HAP-1 (cell line): ENCODE results near the gene APBA3.

ENCODE experiments used
- DNase-seq, 2 experiments: peaks; one replicate each; pipeline ENCODE4 v3.0.0-alpha.2; 2016 to 2020; ENCODE audit warnings: low spot score in 2 of 2
- H3K27me3 ChIP-seq: fragments of 250-450 bp; sonication (Bioruptor Pico); 2 replicates; pipeline ENCODE4 v1.5.1; 2020; ENCODE audit warnings: low read depth, mild to moderate bottlenecking, moderate library complexity
- H3K36me3 ChIP-seq: fragments of 250-450 bp; sonication (Bioruptor Pico); replicated peaks from 2 replicates; pipeline ENCODE4 v1.5.1; 2020; ENCODE audit warnings: mild to moderate bottlenecking
- H3K4me1 ChIP-seq: fragments of 250-450 bp; sonication (Bioruptor Pico); 2 replicates; pipeline ENCODE4 v1.5.1; 2020; ENCODE audit warnings: mild to moderate bottlenecking
- H3K4me3 ChIP-seq: fragments of 250-450 bp; sonication (Bioruptor Pico); 2 replicates; pipeline ENCODE4 v1.5.1; 2020; ENCODE audit warnings: mild to moderate bottlenecking, moderate library complexity
- H3K9me3 ChIP-seq: fragments of 250-450 bp; sonication (Bioruptor Pico); 2 replicates; pipeline ENCODE4 v1.5.1; 2020; ENCODE audit warnings: mild to moderate bottlenecking, moderate library complexity
- in situ Hi-C: fragments of 300-500 bp; cut with MboI; formaldehyde crosslinking; loops from 3 replicates; pipeline ENCODE4 v1.14.3; 2020; ENCODE audit warnings: low sequenced_read_pairs, inconsistent platforms, mixed read lengths

APBA3 gene

GRCh38 chr19:3761382-3762129 is at the start of gene APBA3:
APBA3 (minus strand) TSS chr19:3761692; CDS start chr19:3760264, 1,428 bp downstream.
- peak; percentile 86 to 96 for DNase-seq

GRCh38 chr19:3810708-3811355 is 49.3 kb upstream of the APBA3 start:
- no peaks in the 10 kb centered on the region for H3K27me3 ChIP-seq
- no peaks in the 10 kb centered on the region for H3K4me1 ChIP-seq
- H3K9me3 ChIP-seq = no peaks in the 10 kb centered on the region
- DNase-seq = no peak
- no peaks in the 10 kb centered on the region for H3K36me3 ChIP-seq
- in situ Hi-C loops = no loop called here
- no peak overlapping the region for H3K4me3 ChIP-seq

More at GRCh38 chr19:3761382-3762129, at the start of gene APBA3:
- in situ Hi-C loops = no loop called here
- H3K4me1 ChIP-seq = peaks cover 8% of the 10 kb centered on the region
- H3K9me3 ChIP-seq = no peaks in the 10 kb centered on the region
- H3K27me3 ChIP-seq = no peaks in the 10 kb centered on the region
- H3K4me3 ChIP-seq = peak within 1 kb of the TSS; percentile 98
- peaks cover 18% of the 10 kb centered on the region for H3K36me3 ChIP-seq

- H3K36me3 ChIP-seq = no peaks in the 10 kb centered on the region
- no peak overlapping the region for H3K4me3 ChIP-seq
- DNase-seq = no peak
- no peaks in the 10 kb centered on the region for H3K27me3 ChIP-seq
- no peaks in the 10 kb centered on the region for H3K4me1 ChIP-seq
- in situ Hi-C loops = no loop called here
- no peaks in the 10 kb centered on the region for H3K9me3 ChIP-seq
Measured at GRCh38 chr19:3809881-3810707, 48.6 kb upstream of the APBA3 start.

GRCh38 chr19:3808420-3809143 is 47.1 kb upstream of the APBA3 start:
- DNase-seq = no peak
- in situ Hi-C loops = no loop called here
- no peaks in the 10 kb centered on the region for H3K27me3 ChIP-seq

GRCh38 chr19:3807574-3808354 is 46.3 kb upstream of the APBA3 start:
- DNase-seq = no peak
- Histone ChIP-seq H3K4me3 (no peak overlapping the region), H3K36me3 (no peaks in the 10 kb centered on the region), H3K4me1 (no peaks in the 10 kb centered on the region), H3K27me3 (no peaks in the 10 kb centered on the region), H3K9me3 (no peaks in the 10 kb centered on the region)
- in situ Hi-C loops = no loop called here

More at GRCh38 chr19:3808420-3809143, 47.1 kb upstream of the APBA3 start:
- Histone ChIP-seq H3K9me3 (no peaks in the 10 kb centered on the region), H3K36me3 (no peaks in the 10 kb centered on the region), H3K4me1 (no peaks in the 10 kb centered on the region), H3K4me3 (no peak overlapping the region)

- H3K27me3 ChIP-seq = peaks cover under 1% of the 10 kb centered on the region; the same call in 1 of the 2 replicates
- H3K9me3 ChIP-seq = no peaks in the 10 kb centered on the region
- no peak for DNase-seq
- no peaks in the 10 kb centered on the region for H3K4me1 ChIP-seq
- in situ Hi-C loops = no loop called here
- no peak overlapping the region for H3K4me3 ChIP-seq
- H3K36me3 ChIP-seq = no peaks in the 10 kb centered on the region
Measured at GRCh38 chr19:3807131-3807480, 45.6 kb upstream of the APBA3 start.

GRCh38 chr19:3805859-3806258 is 44.4 kb upstream of the APBA3 start:
- no peaks in the 10 kb centered on the region for H3K4me1 ChIP-seq
- H3K9me3 ChIP-seq = no peaks in the 10 kb centered on the region
- DNase-seq = no peak
- in situ Hi-C loops = no loop called here
- no peak overlapping the region for H3K4me3 ChIP-seq
- H3K27me3 ChIP-seq = peaks cover 11% of the 10 kb centered on the region
- H3K36me3 ChIP-seq = no peaks in the 10 kb centered on the region

GRCh38 chr19:3804429-3804828 is 42.9 kb upstream of the APBA3 start:
- Histone ChIP-seq H3K27me3 (peaks cover 19% of the 10 kb centered on the region), H3K9me3 (no peaks in the 10 kb centered on the region), H3K4me3 (no peak overlapping the region), H3K4me1 (no peaks in the 10 kb centered on the region), H3K36me3 (no peaks in the 10 kb centered on the region)
- in situ Hi-C loops = no loop called here
- no peak for DNase-seq

GRCh38 chr19:3803986-3804385 is 42.5 kb upstream of the APBA3 start:
- in situ Hi-C loops = no loop called here
- Histone ChIP-seq H3K4me3 (no peak overlapping the region), H3K36me3 (no peaks in the 10 kb centered on the region), H3K9me3 (no peaks in the 10 kb centered on the region), H3K4me1 (no peaks in the 10 kb centered on the region), H3K27me3 (peaks cover 19% of the 10 kb centered on the region)
- DNase-seq = no peak

- Histone ChIP-seq H3K9me3 (no peaks in the 10 kb centered on the region), H3K4me3 (no peak overlapping the region), H3K36me3 (no peaks in the 10 kb centered on the region), H3K4me1 (no peaks in the 10 kb centered on the region), H3K27me3 (peaks cover 19% of the 10 kb centered on the region)
- no peak for DNase-seq
- in situ Hi-C loops = no loop called here
Measured at GRCh38 chr19:3803114-3803888, 41.8 kb upstream of the APBA3 start.

- 0 out of 2 replicates have a peak, but pooled peaks cover 3% of the 10 kb centered on the region for H3K9me3 ChIP-seq
- peak in 1 of 2 experiments; percentile 35 for DNase-seq
- in situ Hi-C loops = no loop called here
- H3K4me3 ChIP-seq = no peak overlapping the region
- H3K36me3 ChIP-seq = no peaks in the 10 kb centered on the region
- no peaks in the 10 kb centered on the region for H3K4me1 ChIP-seq
- H3K27me3 ChIP-seq = peaks cover 19% of the 10 kb centered on the region
Measured at GRCh38 chr19:3801412-3802096, 40.1 kb upstream of the APBA3 start.

- Histone ChIP-seq H3K4me1 (no peaks in the 10 kb centered on the region), H3K9me3 (0 out of 2 replicates have a peak, but pooled peaks cover 4% of the 10 kb centered on the region), H3K36me3 (no peaks in the 10 kb centered on the region), H3K27me3 (peaks cover 19% of the 10 kb centered on the region), H3K4me3 (no peak overlapping the region)
- no peak for DNase-seq
- in situ Hi-C loops = no loop called here
Measured at GRCh38 chr19:3800996-3801395, 39.5 kb upstream of the APBA3 start.
